Caco-2 (cell line): ENCODE results near the gene PDZD2. TPM values are rescaled to one million over a fixed set of nuclear protein-coding genes. Genes with fewer than 3 reads are reported as not detected.

Source experiments
- BruUV-seq: library from RNA; stranded (reverse); fragments of 400-500 nt; replicated peaks from 2 replicates; lab custom pipeline; 2021; lab: Mats Ljungman, UMichigan
- CTCF ChIA-PET: fragments of 300-600 bp; sonication (Branson Sonifier 250); formaldehyde crosslinking; loops from one replicate; lab custom pipeline; 2022; ENCODE audit warnings: antibody characterized with exemption; lab: Charles Lee
- POLR2A ChIA-PET: fragments of 300-600 bp; sonication (Branson Sonifier 250); formaldehyde crosslinking; loops from one replicate; lab custom pipeline; 2022; ENCODE audit warnings: antibody characterized with exemption; lab: Charles Lee
- DNase-seq, 2 experiments: peaks; one replicate each; pipeline versions ENCODE4 v3.0.0 to v3.0.0-alpha.2; 2020 to 2022
- H3K27me3 ChIP-seq: replicated peaks from 2 replicates; pipeline ENCODE4 v1.6.0; 2011; ENCODE audit warnings: low read length; ENCODE audit not compliant: control insufficient read depth, insufficient read depth
- H3K36me3 ChIP-seq: 2 replicates; pipeline ENCODE4 v1.5.1; 2011; ENCODE audit warnings: low read length; ENCODE audit not compliant: control insufficient read depth, insufficient read depth
- H3K4me1 ChIP-seq: fragments of 250-450 bp; sonication (Bioruptor Pico); 2 replicates; pipeline ENCODE4 v1.5.1; 2020; ENCODE audit warnings: mild to moderate bottlenecking
- H3K4me3 ChIP-seq: 2 replicates; pipeline ENCODE4 v1.5.1; 2011; ENCODE audit warnings: low read depth, mild to moderate bottlenecking, control low read depth, low read length
- H3K9me3 ChIP-seq: fragments of 250-450 bp; sonication (Bioruptor Pico); 2 replicates; pipeline ENCODE4 v1.5.1; 2020; ENCODE audit warnings: mild to moderate bottlenecking, moderate library complexity
- H3K27ac Mint-ChIP-seq: one replicate; pipeline ENCODE4 v1.8.0; 2022; ENCODE audit warnings: mixed read lengths; ENCODE audit not compliant: unreplicated experiment
- H3K27me3 Mint-ChIP-seq: one replicate; pipeline ENCODE4 v1.8.0; 2022; ENCODE audit warnings: mixed read lengths; ENCODE audit not compliant: insufficient read depth, unreplicated experiment
- H3K36me3 Mint-ChIP-seq: one replicate; pipeline ENCODE4 v1.8.0; 2022; ENCODE audit warnings: mild to moderate bottlenecking, mixed read lengths; ENCODE audit not compliant: insufficient read depth, unreplicated experiment
- H3K4me1 Mint-ChIP-seq: one replicate; pipeline ENCODE4 v1.8.0; 2022; ENCODE audit warnings: low read depth, mixed read lengths; ENCODE audit not compliant: unreplicated experiment
- H3K4me3 Mint-ChIP-seq: one replicate; pipeline ENCODE4 v1.8.0; 2022; ENCODE audit warnings: mild to moderate bottlenecking, moderate library complexity, mixed read lengths; ENCODE audit not compliant: unreplicated experiment
- H3K9me3 Mint-ChIP-seq: one replicate; pipeline ENCODE4 v1.8.0; 2022; ENCODE audit warnings: mixed read lengths; ENCODE audit not compliant: unreplicated experiment
- CTCF ChIP-seq, 2 experiments: fragments of 200-600 bp in 1 of 2; IDR thresholded peaks; 1 replicate in 1 of 2; 2 replicates in 1 of 2; pipeline versions ENCODE4 v1.5.1 to v1.8.0; 2011 to 2022; ENCODE audit warnings: antibody characterized with exemption in 1 of 2, control low read depth in 1 of 2, inconsistent platforms in 1 of 2, low read depth in 1 of 2, low read length in 1 of 2, mild to moderate bottlenecking in 1 of 2, moderate library complexity in 1 of 2; ENCODE audit not compliant: insufficient read depth in 1 of 2, severe bottlenecking in 1 of 2, unreplicated experiment in 1 of 2
- intact Hi-C: fragments of 100-400 bp; cut with micrococcal nuclease; formaldehyde crosslinking; loops from one replicate; pipeline ENCODE4 v1.10.0; 2022; ENCODE audit not compliant: unreplicated experiment
- total RNA-seq: library from RNA; stranded (reverse); gene quantifications from 2 replicates; pipeline ENCODE4 v1.2.3, GENCODE V29; 2022

Gene PDZD2
- total RNA-seq, 1 experiment from 2014 or later: 0.16 TPM

GRCh38 chr5:31824869-31825517 lies 186.1 kb downstream of the PDZD2 start:
- Mint-ChIP-seq H3K36me3 (no peaks in the 10 kb centered on the region), H3K27ac (no peak overlapping the region), H3K9me3 (no peaks in the 10 kb centered on the region), H3K27me3 (no peaks in the 10 kb centered on the region), H3K4me1 (no peaks in the 10 kb centered on the region), H3K4me3 (no peak overlapping the region)
- DNase-seq: no peak
- no peaks in the 10 kb centered on the region for H3K27me3 ChIP-seq
- POLR2A ChIA-PET: no interaction called here
- TF ChIP-seq CTCF (IDR thresholded peaks at IDR 0.05; ENCODE audit: insufficient read depth in 1 of 2, low read depth in 1 of 2, low read length in 1 of 2, severe bottlenecking in 1 of 2, unreplicated experiment in 1 of 2): no peak
- H3K4me3 ChIP-seq: no peak overlapping the region
- no peaks in the 10 kb centered on the region for H3K36me3 ChIP-seq
- intact Hi-C loops: loop anchor here (1.0 kb wide), 3 partner anchors 251 to 788 kb away; no protein-coding TSS in a partner anchor
- H3K9me3 ChIP-seq: peaks cover 14% of the 10 kb centered on the region
- CTCF ChIA-PET: interaction anchor here (0.5 to 2.9 kb wide), 8 partner anchors 160 to 857 kb away, joined by 3 to 9 read pairs (median 4); partner anchors contain the start of gene PDZD2
- no peaks in the 10 kb centered on the region for H3K4me1 ChIP-seq
- no TSS peak for BruUV-seq

- Mint-ChIP-seq H3K9me3 (peaks cover 6% of the 10 kb centered on the region), H3K4me3 (no peak overlapping the region), H3K27ac (no peak overlapping the region), H3K27me3 (no peaks in the 10 kb centered on the region), H3K4me1 (no peaks in the 10 kb centered on the region), H3K36me3 (no peaks in the 10 kb centered on the region)
- H3K4me1 ChIP-seq: no peaks in the 10 kb centered on the region
- POLR2A ChIA-PET: no interaction called here
- peaks cover 14% of the 10 kb centered on the region for H3K9me3 ChIP-seq
- no peaks in the 10 kb centered on the region for H3K27me3 ChIP-seq
- intact Hi-C loops: loop anchor here (1.0 kb wide), 3 partner anchors 251 to 788 kb away; no protein-coding TSS in a partner anchor
- no peaks in the 10 kb centered on the region for H3K36me3 ChIP-seq
- TF ChIP-seq CTCF (IDR thresholded peaks at IDR 0.05; ENCODE audit: insufficient read depth in 1 of 2, low read depth in 1 of 2, low read length in 1 of 2, severe bottlenecking in 1 of 2, unreplicated experiment in 1 of 2): peak; percentile 55 to 66
- H3K4me3 ChIP-seq: no peak overlapping the region
- peak; percentile 43 to 55 for DNase-seq
- CTCF ChIA-PET: interaction anchor here (0.5 to 1.5 kb wide), 4 partner anchors 161 to 267 kb away, joined by 3 to 7 read pairs (median 4); no protein-coding TSS in a partner anchor
- BruUV-seq: no TSS peak
Measured at GRCh38 chr5:31825518-31826068, 186.7 kb downstream of the PDZD2 start.

- no peaks in the 10 kb centered on the region for H3K36me3 ChIP-seq
- ChIA-PET CTCF (no interaction called here), POLR2A (no interaction called here)
- no peaks in the 10 kb centered on the region for H3K4me1 ChIP-seq
- no peak for DNase-seq
- H3K4me3 ChIP-seq: no peak overlapping the region
- TF ChIP-seq CTCF (IDR thresholded peaks at IDR 0.05; ENCODE audit: insufficient read depth in 1 of 2, low read depth in 1 of 2, low read length in 1 of 2, severe bottlenecking in 1 of 2, unreplicated experiment in 1 of 2): no peak
- H3K4me1 Mint-ChIP-seq: no peaks in the 10 kb centered on the region
- H3K27me3 ChIP-seq: no peaks in the 10 kb centered on the region
- intact Hi-C loops: no loop called here
- H3K9me3 Mint-ChIP-seq: peaks cover 10% of the 10 kb centered on the region
- H3K4me3 Mint-ChIP-seq: no peak overlapping the region
- no peaks in the 10 kb centered on the region for H3K27me3 Mint-ChIP-seq
- no peak overlapping the region for H3K27ac Mint-ChIP-seq
- BruUV-seq: no TSS peak
- H3K36me3 Mint-ChIP-seq: no peaks in the 10 kb centered on the region
- peaks cover 14% of the 10 kb centered on the region for H3K9me3 ChIP-seq
Measured at GRCh38 chr5:31827867-31828266, 188.9 kb downstream of the PDZD2 start.
